SIG-M5 (cell line): ENCODE data around the gene SLC39A11.

Source experiments
- DNase-seq: peaks from one replicate; lab custom pipeline; 2025; lab: John Stamatoyannopoulos, UW

The SLC39A11 gene

GRCh38 chr17:72870367-72870985 is 222.0 kb downstream of the SLC39A11 start:
- no peak for DNase-seq

DNA sequence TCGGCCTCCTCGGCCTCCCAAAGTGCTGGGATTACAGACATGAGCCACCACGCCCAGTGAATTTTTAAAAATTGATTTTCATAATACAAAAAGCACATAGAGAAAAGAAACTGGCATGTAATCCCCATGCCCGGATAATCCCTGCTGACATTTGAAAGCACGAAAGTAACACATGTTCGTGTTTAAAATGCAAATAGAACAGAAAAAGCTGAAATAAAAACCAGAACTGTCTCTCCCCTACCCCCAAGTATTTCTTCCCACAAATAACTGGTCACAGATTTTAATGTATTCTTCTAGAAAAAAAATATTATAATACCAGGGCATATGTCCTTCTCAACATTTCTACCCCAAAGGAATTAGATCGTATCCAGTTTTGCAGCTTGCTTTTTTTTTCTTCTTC is 222.9 kb downstream of the SLC39A11 start:
- no peak for DNase-seq

GRCh38 chr17:72865954-72866353 is 226.5 kb downstream of the SLC39A11 start:
- no peak for DNase-seq

DNA sequence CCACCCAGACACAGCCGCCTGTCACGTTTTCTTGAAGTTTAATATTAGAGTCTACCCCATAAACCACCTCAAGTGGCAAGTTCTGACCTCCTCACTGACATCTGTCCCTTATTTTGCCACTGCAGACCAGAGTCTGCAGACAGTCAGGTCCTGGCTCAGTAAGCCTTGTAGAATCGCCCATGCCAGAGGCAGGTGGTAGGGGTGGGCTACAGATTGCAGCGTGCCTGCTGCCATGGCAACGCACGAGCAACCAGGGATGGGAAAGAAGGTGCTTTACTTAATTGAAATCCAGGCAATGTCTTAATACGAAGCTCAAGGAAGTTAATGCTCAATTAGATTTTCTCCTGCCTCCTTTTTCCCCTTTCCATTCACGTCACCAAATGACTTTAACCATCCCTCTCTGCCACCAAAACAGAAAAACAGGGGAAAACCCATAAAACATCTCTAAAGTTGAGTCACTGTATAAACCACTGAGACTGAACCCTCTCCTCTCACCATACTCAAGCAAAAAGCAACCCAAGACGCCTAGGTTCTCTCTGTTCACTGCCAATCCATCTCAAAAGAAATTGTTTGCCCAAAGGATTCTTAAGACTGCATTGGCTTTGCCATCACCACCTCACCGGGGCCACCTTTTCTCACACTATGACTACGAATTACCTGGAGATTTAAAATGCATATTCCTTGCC is 228.8 kb downstream of the SLC39A11 start:
- DNase-seq: no peak

GRCh38 chr17:72862276-72862999 is 230.1 kb downstream of the SLC39A11 start:
- DNase-seq: no peak

- no peak for DNase-seq
Observed at GRCh38 chr17:72861811-72862210, 230.7 kb downstream of the SLC39A11 start.

DNA sequence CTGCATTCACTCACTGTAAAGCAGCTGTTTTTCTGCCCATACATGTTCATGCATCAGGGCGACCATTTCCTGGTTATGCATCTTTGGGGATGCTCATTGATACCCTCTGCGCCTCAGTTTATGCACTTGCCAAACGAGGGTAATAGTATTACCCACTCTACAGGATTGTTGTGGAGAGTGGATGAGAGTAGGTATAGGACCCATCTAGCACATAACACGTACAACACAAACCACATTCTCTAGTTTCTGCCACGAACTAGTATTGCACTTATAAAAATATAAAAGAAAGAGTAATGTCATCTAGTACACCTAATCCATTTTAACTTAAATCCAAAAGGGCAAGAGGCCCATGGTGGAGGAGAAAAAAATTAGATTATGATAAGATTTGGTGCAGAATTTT is 231.7 kb downstream of the SLC39A11 start:
- no peak for DNase-seq

DNA sequence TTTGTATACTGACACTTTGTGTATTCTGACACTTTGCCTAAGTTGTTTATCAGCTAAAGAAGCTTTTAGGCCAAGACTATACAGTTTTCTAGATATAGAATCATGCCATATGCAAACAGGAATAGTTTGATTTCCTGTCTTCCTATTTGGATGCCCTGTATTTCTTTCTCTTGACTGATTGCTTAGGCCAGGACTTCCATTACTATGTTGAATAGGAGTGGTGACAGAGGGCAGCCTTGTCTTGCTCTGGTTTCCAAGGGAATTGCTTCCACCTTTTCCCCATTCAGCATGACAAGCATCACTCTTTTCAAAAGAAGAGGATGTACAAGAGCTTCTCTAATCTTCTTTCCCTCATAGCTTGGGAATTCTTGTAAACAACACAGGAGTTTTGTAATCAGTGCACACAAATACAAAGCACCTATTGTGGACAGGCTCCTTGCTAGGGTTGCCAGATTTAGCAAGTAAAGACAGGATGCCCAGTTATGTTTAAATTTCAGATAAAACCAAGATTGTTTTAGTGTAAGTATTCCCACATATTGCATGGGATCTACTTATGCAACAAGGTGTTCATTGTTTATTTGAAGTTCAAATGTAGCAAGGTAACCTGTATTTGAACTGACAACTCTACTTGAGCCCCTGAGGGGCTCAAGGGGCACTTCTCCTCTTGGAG is 233.5 kb downstream of the SLC39A11 start:
- DNase-seq: no peak

DNA sequence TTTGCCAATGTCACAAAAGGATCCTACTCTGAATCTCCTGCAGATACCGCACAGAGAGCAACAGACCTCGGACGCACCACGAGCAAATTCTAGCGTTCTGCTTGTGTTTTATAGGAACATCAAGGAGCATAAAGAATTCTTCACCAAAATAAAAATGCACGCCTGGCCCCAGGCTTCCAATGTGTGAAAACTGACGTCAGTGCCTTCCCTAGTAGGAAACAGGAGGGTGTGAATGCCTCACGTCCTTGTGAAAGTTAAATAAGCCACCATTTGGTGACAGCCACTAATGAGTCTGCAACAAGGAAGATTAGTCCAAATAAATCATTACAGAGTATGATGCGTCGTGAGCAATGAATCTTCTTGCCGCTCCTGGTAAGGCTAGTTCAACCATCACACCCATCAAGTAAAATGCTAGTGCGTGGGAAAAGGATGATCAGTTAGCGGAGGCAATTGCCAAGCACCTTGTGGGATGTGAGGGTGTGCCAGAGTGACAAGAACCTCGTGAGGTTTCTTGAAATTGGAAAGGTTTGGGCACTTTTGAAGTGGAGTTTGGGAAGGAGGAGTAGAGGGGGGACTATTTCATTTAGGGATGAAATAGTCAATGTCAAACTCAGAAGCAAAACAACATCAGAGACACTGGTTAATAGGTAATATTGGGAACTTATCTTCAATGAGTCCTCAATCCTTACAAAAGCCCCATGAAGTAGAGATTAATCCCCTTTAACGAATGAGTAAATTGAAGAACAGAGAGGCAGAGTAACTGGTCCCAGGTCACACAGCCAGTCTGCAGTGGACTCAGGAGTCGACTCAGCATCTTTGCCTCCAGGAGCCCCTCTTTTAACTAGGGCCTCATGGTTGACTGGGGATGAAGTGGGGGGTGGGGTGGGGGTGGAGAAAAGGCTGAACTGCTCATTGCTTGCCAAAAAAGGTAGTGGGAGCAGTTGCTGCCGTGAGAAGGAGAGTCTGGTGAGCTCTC is 238.8 kb downstream of the SLC39A11 start:
- no peak for DNase-seq

- no peak for DNase-seq
Observed at GRCh38 chr17:72852277-72852938, 240.1 kb downstream of the SLC39A11 start.

- DNase-seq: no peak
Observed at GRCh38 chr17:72850410-72851118, 241.9 kb downstream of the SLC39A11 start.

GRCh38 chr17:72846399-72846798 is 246.1 kb downstream of the SLC39A11 start:
- no peak for DNase-seq

DNA sequence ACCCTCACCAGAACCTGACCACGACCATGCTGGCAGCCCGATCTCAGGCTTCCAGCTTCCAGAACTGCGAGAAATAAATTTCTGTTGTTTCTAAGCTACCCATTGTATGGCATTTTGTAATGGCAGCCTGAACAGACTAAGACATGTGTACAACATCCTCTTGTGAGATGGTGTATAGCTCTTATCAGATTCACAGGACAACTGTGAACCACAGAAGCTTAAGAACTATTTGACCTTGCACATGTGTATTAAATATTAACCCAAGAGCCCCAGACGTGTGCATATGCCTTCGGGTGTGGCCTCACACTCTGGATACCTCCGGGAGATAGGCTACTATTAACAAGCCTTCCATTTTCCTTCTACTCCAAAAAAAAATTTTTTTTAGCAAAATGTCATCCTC is 248.9 kb downstream of the SLC39A11 start:
- no peak for DNase-seq

DNA sequence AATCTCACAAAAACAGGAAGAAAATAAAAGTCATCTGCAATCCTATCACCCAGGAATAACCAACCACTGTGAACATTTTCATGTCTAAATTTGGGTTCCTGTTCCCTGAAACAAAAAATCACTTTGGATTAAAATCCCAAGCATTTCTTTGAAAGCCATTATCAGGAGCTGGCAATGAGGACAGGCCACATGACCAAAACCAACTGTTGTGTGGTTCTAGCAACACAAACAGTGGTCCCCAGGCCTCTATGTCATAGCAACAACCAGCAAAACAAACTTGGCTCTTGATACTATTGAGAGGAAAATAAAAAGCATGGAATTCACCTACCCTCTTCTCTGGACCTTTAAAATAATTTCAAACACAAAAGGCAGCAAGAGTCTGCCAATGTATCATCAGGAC is 252.5 kb downstream of the SLC39A11 start:
- DNase-seq: no peak

- no peak for DNase-seq
Observed at GRCh38 chr17:72839131-72839725, 253.3 kb downstream of the SLC39A11 start.

GRCh38 chr17:72838581-72838980 is 253.9 kb downstream of the SLC39A11 start:
- no peak for DNase-seq

DNA sequence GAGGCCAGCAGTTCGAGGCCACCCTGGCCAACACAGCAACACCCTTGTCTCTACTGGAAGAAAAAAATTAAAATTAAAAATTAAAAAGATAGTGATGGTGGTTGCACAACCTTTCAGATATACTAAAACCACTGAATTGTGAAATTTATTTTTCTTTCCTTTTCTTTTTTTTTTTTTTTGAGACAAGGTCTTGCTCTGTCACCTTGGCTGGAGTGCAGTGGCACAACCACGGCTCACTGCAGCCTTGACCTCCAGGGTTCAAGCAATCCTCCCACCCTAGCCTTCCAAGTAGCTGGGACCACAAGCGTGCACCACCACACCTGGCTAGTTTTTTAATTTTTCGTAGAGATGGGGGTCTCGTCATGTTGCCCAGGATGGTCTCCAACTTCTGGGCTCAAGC is 254.4 kb downstream of the SLC39A11 start:
- no peak for DNase-seq

GRCh38 chr17:72837335-72837734 is 255.2 kb downstream of the SLC39A11 start:
- no peak for DNase-seq

DNA sequence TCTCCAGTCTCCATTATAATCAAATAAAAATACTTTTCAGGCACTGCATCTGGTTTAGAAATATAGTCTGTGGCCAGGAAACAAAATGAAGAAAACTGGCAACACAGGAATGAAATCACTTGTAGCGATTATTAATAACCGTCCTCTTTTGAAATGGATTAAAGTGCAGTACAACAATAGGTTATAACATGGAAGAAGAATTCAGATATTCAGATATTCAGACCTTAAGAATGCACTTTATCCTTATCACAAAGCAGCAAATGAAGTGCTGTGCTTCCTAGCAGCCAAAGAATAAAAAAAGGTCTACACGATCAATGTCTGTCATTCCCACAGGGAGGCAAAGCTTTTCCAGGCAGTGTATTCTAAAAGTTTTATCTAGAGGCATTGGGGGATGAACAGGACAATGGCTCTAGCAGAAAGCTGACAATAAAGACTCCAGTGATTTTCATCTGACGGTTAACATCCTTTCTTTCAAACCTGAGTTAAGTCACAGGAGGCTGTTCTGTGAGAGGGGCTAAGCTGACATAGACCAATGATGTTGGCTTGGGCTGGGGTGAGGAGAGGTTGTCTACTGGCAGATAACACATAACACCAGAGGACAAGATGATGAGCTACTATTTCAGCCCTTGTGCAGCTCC is 259.2 kb downstream of the SLC39A11 start:
- DNase-seq: no peak
